Embryonic facial prominence (tissue), 1 donor: ENCODE results near the gene RPL23.

ENCODE experiments used
- DNase-seq: peaks from one replicate; pipeline ENCODE4 v3.0.0-alpha.2; 2016; ENCODE audit errors: extremely low spot score

The RPL23 gene

GRCh38 chr17:38883592-38884526 lies 30.3 kb upstream of the RPL23 start:
- no peak for DNase-seq

GRCh38 chr17:38882870-38883269 lies 29.3 kb upstream of the RPL23 start:
- no peak for DNase-seq

- DNase-seq: no peak
Measured at GRCh38 chr17:38881600-38882191, 28.2 kb upstream of the RPL23 start.

- DNase-seq: no peak
Measured at GRCh38 chr17:38879878-38880665, 26.6 kb upstream of the RPL23 start.

GRCh38 chr17:38877130-38877851 lies 23.8 kb upstream of the RPL23 start:
- DNase-seq: no peak

GRCh38 chr17:38875477-38876075 lies 22.1 kb upstream of the RPL23 start:
- DNase-seq: no peak

- no peak for DNase-seq
Measured at GRCh38 chr17:38874505-38875400, 21.2 kb upstream of the RPL23 start.

GRCh38 chr17:38873640-38874380 lies 20.3 kb upstream of the RPL23 start:
- DNase-seq: no peak

- no peak for DNase-seq
Measured at GRCh38 chr17:38872671-38873385, 19.3 kb upstream of the RPL23 start.

GRCh38 chr17:38872027-38872511 lies 18.5 kb upstream of the RPL23 start:
- no peak for DNase-seq

- DNase-seq: no peak
Measured at GRCh38 chr17:38871247-38872015, 17.9 kb upstream of the RPL23 start.

- peak; percentile 48 for DNase-seq
Measured at GRCh38 chr17:38870259-38871165, 17.0 kb upstream of the RPL23 start.

- DNase-seq: peak; percentile 79
Measured at GRCh38 chr17:38869526-38870258, 16.2 kb upstream of the RPL23 start, which contains the start of gene LASP1. Gene LASP1, plus strand, starts transcription at chr17:38870058. Its CDS starts 132 bp downstream, at chr17:38870190.

- peak; percentile 82 for DNase-seq
Measured at GRCh38 chr17:38868817-38869525, 15.4 kb upstream of the RPL23 start.
